Neuronal stem cell (in vitro differentiated cells): Measurements from ENCODE around the gene THBD.

Experiments
- DNase-seq: peaks from one replicate; pipeline ENCODE4 v3.0.0-alpha.2; 2013; ENCODE audit warnings: low spot score
- H2AFZ ChIP-seq: one replicate; pipeline ENCODE4 v1.6.1; 2013; ENCODE audit warnings: mild to moderate bottlenecking, low read length, inconsistent platforms
- H2AK5ac ChIP-seq: 2 replicates; pipeline ENCODE4 v1.6.1; 2013; ENCODE audit warnings: low read depth, mild to moderate bottlenecking, inconsistent platforms, low read length, moderate library complexity, mixed read lengths
- H2BK120ac ChIP-seq: 2 replicates; pipeline ENCODE4 v1.6.1; 2013; ENCODE audit warnings: low read depth, mild to moderate bottlenecking, inconsistent platforms, low read length, moderate library complexity, mixed read lengths
- H2BK12ac ChIP-seq: one replicate; pipeline ENCODE4 v1.6.1; 2013; ENCODE audit warnings: low read length, inconsistent platforms
- H2BK15ac ChIP-seq: 2 replicates; pipeline ENCODE4 v1.6.1; 2013; ENCODE audit warnings: mild to moderate bottlenecking, low read length, inconsistent platforms, mixed read lengths
- H2BK5ac ChIP-seq: one replicate; pipeline ENCODE4 v1.6.1; 2013; ENCODE audit warnings: inconsistent platforms, mild to moderate bottlenecking, low read length, moderate library complexity
- H3K14ac ChIP-seq: one replicate; pipeline ENCODE4 v1.6.1; 2013; ENCODE audit warnings: low read length, inconsistent platforms
- H3K18ac ChIP-seq: 2 replicates; pipeline ENCODE4 v1.6.1; 2013; ENCODE audit warnings: low read length, inconsistent platforms
- H3K23ac ChIP-seq: 2 replicates; pipeline ENCODE4 v1.6.1; 2013; ENCODE audit warnings: low read depth, mild to moderate bottlenecking, mixed read lengths, low read length, inconsistent platforms; ENCODE audit not compliant: poor library complexity
- H3K27ac ChIP-seq: replicated peaks from 3 replicates; pipeline ENCODE4 v1.5.1; 2013; ENCODE audit warnings: low read length, inconsistent platforms
- H3K27me3 ChIP-seq, 3 experiments: 2 replicates each; pipeline ENCODE4 v1.6.1; 2013; ENCODE audit warnings: low read length in 3 of 3, mild to moderate bottlenecking in 2 of 3, inconsistent platforms in 1 of 3, low read depth in 1 of 3, mixed read lengths in 1 of 3, moderate library complexity in 1 of 3; ENCODE audit not compliant: control insufficient read depth in 3 of 3, insufficient read depth in 3 of 3
- H3K36me3 ChIP-seq, 2 donors: replicated peaks in 1 of 2; 2 replicates each; pipeline ENCODE4 v1.6.1; 2013; ENCODE audit warnings: low read length in 2 of 2; ENCODE audit not compliant: control insufficient read depth in 2 of 2, insufficient read depth in 2 of 2
- H3K4ac ChIP-seq: 2 replicates; pipeline ENCODE4 v1.6.1; 2013; ENCODE audit warnings: inconsistent platforms, mild to moderate bottlenecking, low read length, moderate library complexity
- H3K4me1 ChIP-seq, 2 donors: 1 replicate in 1 of 2; 2 replicates in 1 of 2; pipeline ENCODE4 v1.6.1; 2013; ENCODE audit warnings: low read length in 2 of 2, low read depth in 1 of 2; ENCODE audit not compliant: control insufficient read depth in 2 of 2, insufficient read depth in 1 of 2
- H3K4me2 ChIP-seq: one replicate; pipeline ENCODE4 v1.6.1; 2013; ENCODE audit warnings: mild to moderate bottlenecking, low read length, inconsistent platforms; ENCODE audit not compliant: insufficient read depth, poor library complexity, severe bottlenecking
- H3K4me3 ChIP-seq, 2 donors: 2 replicates each; pipeline ENCODE4 v1.5.1; 2013; ENCODE audit warnings: low read length in 2 of 2, mild to moderate bottlenecking in 2 of 2, inconsistent platforms in 1 of 2, moderate library complexity in 1 of 2
- H3K79me1 ChIP-seq: one replicate; pipeline ENCODE4 v1.6.1; 2013; ENCODE audit warnings: low read depth, mild to moderate bottlenecking, inconsistent platforms, low read length, moderate library complexity
- H3K9ac ChIP-seq: one replicate; pipeline ENCODE4 v1.6.1; 2013; ENCODE audit warnings: mild to moderate bottlenecking, low read depth, low read length, inconsistent platforms; ENCODE audit not compliant: poor library complexity
- H3K9me3 ChIP-seq, 2 donors: replicated peaks in 1 of 2; 2 replicates each; pipeline versions ENCODE3 to v1.6.1; 2013; ENCODE audit warnings: low read length in 2 of 2, mild to moderate bottlenecking in 2 of 2, inconsistent platforms in 1 of 2, low read depth in 1 of 2, mixed read lengths in 1 of 2, moderate library complexity in 1 of 2; ENCODE audit not compliant: control insufficient read depth in 2 of 2, insufficient read depth in 1 of 2
- H4K8ac ChIP-seq: one replicate; pipeline ENCODE4 v1.6.1; 2013; ENCODE audit warnings: low read depth, mild to moderate bottlenecking, inconsistent platforms, low read length, moderate library complexity
- H4K91ac ChIP-seq: one replicate; pipeline ENCODE4 v1.6.1; 2013; ENCODE audit warnings: low read length, low read depth, mild to moderate bottlenecking, inconsistent platforms; ENCODE audit not compliant: poor library complexity
- WGBS, 2 donors: extraction: QIAGEN DNeasy Blood & Tissue Kit; methylation state at CpG; one replicate each; pipeline ENCODE4 v1.1.7; 2013; ENCODE audit warnings: missing lambda C conversion rate in 2 of 2, mixed read lengths in 1 of 2; ENCODE audit not compliant: insufficient read length in 2 of 2, insufficient replicate concordance in 1 of 2; ENCODE audit errors: extremely low coverage in 2 of 2; 5-methylcytosine and 5-hydroxymethylcytosine counted together

THBD gene

DNA sequence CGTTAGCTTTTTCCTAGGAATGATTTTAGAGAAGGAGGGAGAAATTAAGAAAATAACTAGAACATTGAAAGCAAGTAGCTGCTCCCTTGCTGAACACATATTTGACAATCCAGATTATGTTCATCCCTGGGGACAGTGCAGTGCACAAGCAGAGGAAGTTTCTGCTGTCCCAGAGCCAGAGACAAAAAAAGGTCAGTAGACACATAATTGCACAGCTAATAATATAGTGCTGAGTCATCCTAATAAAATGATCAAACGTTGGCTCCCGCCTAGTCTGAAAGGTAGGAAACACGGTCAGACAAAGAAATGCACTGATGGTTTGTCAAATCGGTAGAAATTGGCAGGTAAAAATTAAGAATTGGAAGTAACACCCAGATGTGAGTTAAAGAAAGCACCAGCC is 36.0 kb downstream of the THBD start:
- Histone ChIP-seq H4K8ac (no peak overlapping the region), H3K36me3 (no peaks in the 10 kb centered on the region), H3K27ac (no peak overlapping the region), H3K23ac (no peak overlapping the region), H2BK120ac (no peak overlapping the region), H2BK5ac (no peak overlapping the region), H2AFZ (no peak overlapping the region), H2BK15ac (no peak overlapping the region), H3K14ac (no peak overlapping the region), H3K79me1 (no peaks in the 10 kb centered on the region), H3K9me3 (peaks cover 0 to 2% of the 10 kb centered on the region in 2 donors), H4K91ac (no peak overlapping the region), H3K4me3 (no peak overlapping the region), H3K4ac (no peak overlapping the region), H3K9ac (no peak overlapping the region), H3K27me3 (no peaks in the 10 kb centered on the region), H2BK12ac (no peak overlapping the region), H3K18ac (no peak overlapping the region), H3K4me1 (no peaks in the 10 kb centered on the region), H2AK5ac (no peak overlapping the region), H3K4me2 (no peak overlapping the region)
- no peak for DNase-seq
- no CpG with 5 or more reads among the region's 5 CpGs for WGBS, 2 donors

DNA sequence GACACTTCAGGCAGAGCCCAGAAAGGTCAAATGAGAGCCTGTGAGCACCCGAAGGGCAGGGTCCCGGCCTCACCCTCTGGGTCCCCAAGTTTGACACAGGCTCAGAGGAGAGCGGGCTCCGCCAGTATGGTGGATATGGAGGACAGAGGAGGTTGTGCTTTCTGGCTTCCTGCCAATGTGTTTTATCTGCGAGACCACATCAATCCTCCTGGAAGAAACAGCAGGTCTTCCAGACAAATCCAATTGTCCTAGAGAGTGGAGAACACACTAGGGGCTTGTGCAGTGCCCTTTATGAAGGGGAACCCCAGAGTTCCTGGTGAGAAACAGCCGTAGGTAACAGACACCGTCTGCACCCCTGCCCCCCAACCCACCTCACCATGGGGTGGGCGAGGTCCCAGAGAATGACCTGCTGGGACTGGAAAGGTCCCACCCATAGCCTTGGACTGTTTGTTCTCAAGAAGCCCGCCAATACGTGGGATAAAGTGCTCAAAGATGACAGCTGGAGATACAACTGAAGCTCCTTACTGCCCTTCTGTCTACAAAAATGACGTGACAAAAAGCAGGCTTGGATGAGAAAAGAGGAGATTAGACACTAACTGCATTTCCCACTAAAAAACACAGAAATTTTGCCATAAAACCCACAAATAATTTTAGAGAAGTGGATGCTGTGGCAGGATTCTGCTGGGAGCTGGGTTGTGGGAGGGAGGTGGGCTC is 38.3 kb downstream of the THBD start:
- Histone ChIP-seq H3K4me3 (no peak overlapping the region), H2AK5ac (no peak overlapping the region), H3K4me1 (no peaks in the 10 kb centered on the region), H4K91ac (no peak overlapping the region), H2BK15ac (no peak overlapping the region), H3K9ac (no peak overlapping the region), H3K23ac (no peak overlapping the region), H3K9me3 (peaks cover 0 to 2% of the 10 kb centered on the region in 2 donors), H4K8ac (no peak overlapping the region), H2BK120ac (no peak overlapping the region), H2BK12ac (no peak overlapping the region), H3K27ac (no peak overlapping the region), H3K4ac (no peak overlapping the region), H3K27me3 (no peaks in the 10 kb centered on the region), H3K79me1 (no peaks in the 10 kb centered on the region), H3K14ac (no peak overlapping the region), H2BK5ac (no peak overlapping the region), H3K4me2 (no peak overlapping the region), H3K36me3 (no peaks in the 10 kb centered on the region), H2AFZ (no peak overlapping the region), H3K18ac (no peak overlapping the region)
- no CpG with 5 or more reads among the region's 11 CpGs for WGBS, 2 donors
- no peak for DNase-seq

- Histone ChIP-seq H2BK120ac (no peak overlapping the region), H3K4me3 (no peak overlapping the region), H2BK15ac (no peak overlapping the region), H4K8ac (no peak overlapping the region), H3K4me1 (no peaks in the 10 kb centered on the region), H3K23ac (no peak overlapping the region), H4K91ac (no peak overlapping the region), H3K36me3 (no peaks in the 10 kb centered on the region), H3K18ac (no peak overlapping the region), H3K79me1 (no peaks in the 10 kb centered on the region), H3K14ac (no peak overlapping the region), H3K4ac (no peak overlapping the region), H2BK5ac (no peak overlapping the region), H3K9me3 (no peaks in the 10 kb centered on the region), H3K9ac (no peak overlapping the region), H2BK12ac (no peak overlapping the region), H3K4me2 (no peak overlapping the region), H2AK5ac (no peak overlapping the region), H3K27ac (no peak overlapping the region), H2AFZ (no peak overlapping the region), H3K27me3 (no peaks in the 10 kb centered on the region)
- no CpG with 5 or more reads among the region's 5 CpGs for WGBS, 2 donors
- DNase-seq = no peak
Measured at GRCh38 chr20:23010096-23010495, 39.4 kb downstream of the THBD start.

DNA sequence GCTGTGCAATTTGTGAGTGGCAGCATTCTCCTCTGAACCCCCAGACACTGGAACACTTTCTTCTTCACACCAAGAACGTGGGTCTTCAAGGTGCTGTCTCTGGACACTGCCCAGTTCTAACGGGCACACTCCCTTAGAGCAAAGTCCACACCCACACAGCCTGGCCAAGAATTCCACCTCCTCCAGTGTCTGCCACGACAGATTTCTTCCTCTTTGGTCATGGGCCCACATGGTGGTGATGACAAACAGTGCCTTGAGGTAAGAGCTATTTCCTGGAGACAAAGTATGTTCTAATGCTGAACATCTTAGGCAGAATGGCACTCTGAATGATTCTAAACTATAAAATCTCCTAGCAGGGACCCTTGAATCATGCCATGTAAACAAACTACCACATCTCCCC is 39.8 kb downstream of the THBD start:
- WGBS, 2 donors = no CpG with 5 or more reads among the region's 3 CpGs
- H3K14ac ChIP-seq = no peak overlapping the region

More for the DNA sequence above, 39.8 kb downstream of the THBD start:
- Histone ChIP-seq H3K4ac (no peak overlapping the region), H3K27ac (no peak overlapping the region), H3K4me3 (no peak overlapping the region), H2BK15ac (no peak overlapping the region), H2BK5ac (no peak overlapping the region), H4K91ac (no peak overlapping the region), H3K18ac (no peak overlapping the region), H3K27me3 (no peaks in the 10 kb centered on the region), H3K9ac (no peak overlapping the region), H2BK12ac (no peak overlapping the region), H2AFZ (no peak overlapping the region), H3K23ac (no peak overlapping the region), H2AK5ac (no peak overlapping the region), H3K79me1 (no peaks in the 10 kb centered on the region), H3K4me2 (no peak overlapping the region), H3K4me1 (no peaks in the 10 kb centered on the region), H2BK120ac (no peak overlapping the region), H4K8ac (no peak overlapping the region), H3K36me3 (no peaks in the 10 kb centered on the region), H3K9me3 (no peaks in the 10 kb centered on the region)
- DNase-seq = no peak
